H1 (cell line): ENCODE results near the gene RELN. TPM values are rescaled to one million over a fixed set of nuclear protein-coding genes. Genes with fewer than 3 reads are reported as not detected.

Experiments
- CTCF ChIA-PET: fragments of 300-600 bp; sonication (Branson Sonifier 250); formaldehyde crosslinking; loops from one replicate; lab custom pipeline; 2021; ENCODE audit not compliant: partially characterized antibody; lab: Charles Lee
- POLR2A ChIA-PET: fragments of 300-600 bp; sonication (Branson Sonifier 250); formaldehyde crosslinking; loops from one replicate; lab custom pipeline; 2021; ENCODE audit warnings: inconsistent platforms; ENCODE audit not compliant: partially characterized antibody; lab: Charles Lee
- DNase-seq, 2 experiments: peaks; one replicate each; pipeline versions ENCODE4 v3.0.0 to v3.0.0-alpha.2; 2010 to 2022; ENCODE audit warnings: low spot score in 2 of 2, low read depth in 1 of 2, mixed read lengths in 1 of 2
- FAIRE-seq: peaks from 2 replicates; lab custom pipeline; 2011; peaks lifted over from hg19 to GRCh38; lab: Jason Lieb, UNC
- H2AFZ ChIP-seq: 2 replicates; pipeline ENCODE4 v1.8.1; 2012; ENCODE audit warnings: low read length, inconsistent platforms
- H2AK5ac ChIP-seq: 2 replicates; pipeline ENCODE4 v1.6.1; 2013; ENCODE audit warnings: low read depth, low read length
- H2BK120ac ChIP-seq: replicated peaks from 2 replicates; pipeline ENCODE3; 2013; ENCODE audit warnings: low read depth, low read length, inconsistent platforms
- H2BK12ac ChIP-seq: 2 replicates; pipeline ENCODE4 v1.6.1; 2013; ENCODE audit warnings: low read depth, low read length
- H2BK15ac ChIP-seq: 2 replicates; pipeline ENCODE4 v1.6.1; 2013; ENCODE audit warnings: low read length
- H2BK20ac ChIP-seq: 2 replicates; pipeline ENCODE4 v1.6.1; 2013; ENCODE audit warnings: low read length
- H2BK5ac ChIP-seq: 2 replicates; pipeline ENCODE4 v1.6.1; 2013; ENCODE audit warnings: low read depth, low read length
- H3K14ac ChIP-seq: 2 replicates; pipeline ENCODE4 v1.6.1; 2013; ENCODE audit warnings: inconsistent platforms; ENCODE audit not compliant: insufficient read length
- H3K18ac ChIP-seq: 2 replicates; pipeline ENCODE4 v1.6.1; 2013; ENCODE audit warnings: low read length; ENCODE audit errors: extremely low read depth
- H3K23ac ChIP-seq: 2 replicates; pipeline ENCODE4 v1.6.1; 2013; ENCODE audit warnings: inconsistent platforms; ENCODE audit not compliant: insufficient read length
- H3K23me2 ChIP-seq: 2 replicates; pipeline ENCODE4 v1.6.1; 2013; ENCODE audit warnings: low read depth, low read length
- H3K27ac ChIP-seq: 2 replicates; pipeline ENCODE4 v1.6.1; 2011; ENCODE audit warnings: low read depth, low read length, inconsistent platforms
- H3K27me3 ChIP-seq, 4 experiments: replicated peaks in 1 of 4; 1 replicate in 1 of 4; 2 replicates in 3 of 4; pipeline versions ENCODE4 v1.6.1 to v1.8.1; 2011 to 2013; ENCODE audit warnings: low read length in 3 of 4, mild to moderate bottlenecking in 3 of 4, inconsistent platforms in 2 of 4, mixed read lengths in 2 of 4, moderate library complexity in 1 of 4; ENCODE audit not compliant: control insufficient read depth in 3 of 4, insufficient read depth in 3 of 4; ENCODE audit errors: extremely low read depth in 1 of 4
- H3K36me3 ChIP-seq, 4 experiments: 2 replicates each; pipeline versions ENCODE4 v1.6.1 to v1.8.1; 2011 to 2013; ENCODE audit warnings: mild to moderate bottlenecking in 4 of 4, low read length in 3 of 4, moderate library complexity in 2 of 4, control low read depth in 1 of 4, inconsistent platforms in 1 of 4; ENCODE audit not compliant: insufficient read depth in 4 of 4, control insufficient read depth in 2 of 4
- H3K4ac ChIP-seq: replicated peaks from 2 replicates; pipeline ENCODE3; 2013; ENCODE audit warnings: low read length, low read depth, mixed read lengths, inconsistent platforms; ENCODE audit not compliant: insufficient read length
- H3K4me1 ChIP-seq, 4 experiments: replicated peaks in 1 of 4; 1 replicate in 1 of 4; 2 replicates in 3 of 4; pipeline versions ENCODE4 v1.6.1 to v1.8.1; 2011 to 2013; ENCODE audit warnings: low read length in 3 of 4, inconsistent platforms in 2 of 4, mixed read lengths in 1 of 4; ENCODE audit not compliant: insufficient read depth in 4 of 4, control insufficient read depth in 3 of 4
- H3K4me2 ChIP-seq, 2 experiments: 2 replicates each; pipeline versions ENCODE4 v1.6.1 to v1.8.1; 2011 to 2013; ENCODE audit warnings: low read depth in 2 of 2, low read length in 2 of 2, control low read depth in 1 of 2, inconsistent platforms in 1 of 2, mild to moderate bottlenecking in 1 of 2; ENCODE audit not compliant: insufficient read depth in 1 of 2
- H3K4me3 ChIP-seq, 4 experiments: fragments of 200-600, 300-600 bp in 1 of 4; sonication (generic), shearing (Covaris generic), sonication (Bioruptor Twin) in 1 of 4; 2 replicates each; pipeline versions ENCODE4 v1.5.1 to v1.8.1; 2011 to 2016; ENCODE audit warnings: low read length in 4 of 4, low read depth in 3 of 4, control low read depth in 2 of 4, inconsistent platforms in 2 of 4, mild to moderate bottlenecking in 2 of 4, mixed read lengths in 1 of 4, moderate library complexity in 1 of 4; ENCODE audit not compliant: insufficient read depth in 2 of 4; ENCODE audit errors: extremely low read depth in 1 of 4
- H3K56ac ChIP-seq: replicated peaks from 2 replicates; pipeline ENCODE3; 2013; ENCODE audit warnings: low read depth, mild to moderate bottlenecking, mixed read lengths, low read length, inconsistent platforms; ENCODE audit not compliant: insufficient read length
- H3K79me1 ChIP-seq: 2 replicates; pipeline ENCODE4 v1.6.1; 2013; ENCODE audit warnings: low read depth, low read length, control low read depth
- H3K79me2 ChIP-seq, 2 experiments: 2 replicates each; pipeline versions ENCODE4 v1.6.1 to v1.8.1; 2012 to 2013; ENCODE audit warnings: low read length in 2 of 2, mild to moderate bottlenecking in 2 of 2, inconsistent platforms in 1 of 2; ENCODE audit not compliant: insufficient read depth in 2 of 2, control insufficient read depth in 1 of 2
- H3K9ac ChIP-seq, 4 experiments: replicated peaks in 1 of 4; 1 replicate in 1 of 4; 2 replicates in 3 of 4; pipeline versions ENCODE4 v1.6.1 to v1.8.1; 2011 to 2013; ENCODE audit warnings: low read depth in 3 of 4, low read length in 3 of 4, control low read depth in 2 of 4, mild to moderate bottlenecking in 2 of 4, moderate library complexity in 2 of 4, inconsistent platforms in 1 of 4; ENCODE audit errors: extremely low read depth in 1 of 4
- H3K9me3 ChIP-seq, 2 experiments: 2 replicates each; pipeline versions ENCODE4 v1.6.1 to v1.8.1; 2012 to 2013; ENCODE audit warnings: mild to moderate bottlenecking in 2 of 2, moderate library complexity in 2 of 2, control low read depth in 1 of 2, inconsistent platforms in 1 of 2, low read depth in 1 of 2, low read length in 1 of 2, mixed read lengths in 1 of 2; ENCODE audit not compliant: insufficient read depth in 2 of 2
- H4K20me1 ChIP-seq, 2 experiments: replicated peaks in 1 of 2; 2 replicates each; pipeline versions ENCODE3 to v1.8.1; 2011 to 2013; ENCODE audit warnings: inconsistent platforms in 2 of 2, low read length in 2 of 2, mild to moderate bottlenecking in 1 of 2; ENCODE audit not compliant: insufficient read depth in 2 of 2, control insufficient read depth in 1 of 2
- H4K5ac ChIP-seq: 2 replicates; pipeline ENCODE4 v1.6.1; 2013; ENCODE audit warnings: low read length, low read depth, mixed read lengths, inconsistent platforms; ENCODE audit not compliant: insufficient read length
- H4K8ac ChIP-seq: 2 replicates; pipeline ENCODE4 v1.8.0; 2013; ENCODE audit warnings: mild to moderate bottlenecking, moderate library complexity, low read length, inconsistent platforms; ENCODE audit not compliant: insufficient read depth; ENCODE audit errors: extremely low read depth
- H4K91ac ChIP-seq: replicated peaks from 2 replicates; pipeline ENCODE3; 2013; ENCODE audit warnings: low read length, mixed read lengths, inconsistent platforms; ENCODE audit not compliant: insufficient read length
- BRCA1 ChIP-seq: IDR thresholded peaks from 2 replicates; pipeline ENCODE4 v1.6.1; 2012; ENCODE audit warnings: low read depth, low read length, improper control_type of control experiment
- EGR1 ChIP-seq: IDR thresholded peaks from 2 replicates; pipeline ENCODE4 v1.6.1; 2011; ENCODE audit warnings: low read depth, low read length, borderline replicate concordance
- EP300 ChIP-seq, 2 experiments: IDR thresholded peaks; 1 replicate in 1 of 2; 2 replicates in 1 of 2; pipeline ENCODE4 v1.6.1; 2011 to 2012; ENCODE audit warnings: low read depth in 2 of 2, low read length in 2 of 2, mild to moderate bottlenecking in 2 of 2, borderline replicate concordance in 1 of 2, inconsistent platforms in 1 of 2, moderate library complexity in 1 of 2
- FOSL1 ChIP-seq: IDR thresholded peaks from 2 replicates; pipeline ENCODE4 v1.6.1; 2011; ENCODE audit warnings: mild to moderate bottlenecking, low read depth, low read length, moderate library complexity; ENCODE audit not compliant: insufficient read depth
- GTF2F1 ChIP-seq: IDR thresholded peaks from 2 replicates; pipeline ENCODE4 v1.6.1; 2012; ENCODE audit warnings: low read depth, low read length, improper control_type of control experiment, borderline replicate concordance
- POU5F1 ChIP-seq: IDR thresholded peaks from 2 replicates; pipeline ENCODE4 v1.6.1; 2011; ENCODE audit warnings: low read depth, mild to moderate bottlenecking, low read length, moderate library complexity
- TAF7 ChIP-seq: optimal IDR thresholded peaks from 2 replicates; pipeline ENCODE3; 2011; ENCODE audit warnings: low read depth, mild to moderate bottlenecking, inconsistent platforms, low read length, moderate library complexity, borderline replicate concordance
- YY1 ChIP-seq: IDR thresholded peaks from 2 replicates; pipeline ENCODE4 v1.6.1; 2011; ENCODE audit warnings: low read depth, mild to moderate bottlenecking, low read length
- WGBS, 2 experiments: shearing (Covaris generic) in 1 of 2; methylation state at CpG; one replicate each; pipeline versions ENCODE4 v1.1.6 to v1.1.7; 2013 to 2015; ENCODE audit warnings: low lambda C conversion rate in 2 of 2, mixed read lengths in 2 of 2, inconsistent platforms in 1 of 2, low coverage in 1 of 2, missing lambda C conversion rate in 1 of 2; ENCODE audit not compliant: insufficient replicate concordance in 2 of 2, insufficient coverage in 1 of 2, insufficient read length in 1 of 2; ENCODE audit errors: extremely low coverage in 1 of 2, missing lambda C conversion rate in 1 of 2; 5-methylcytosine and 5-hydroxymethylcytosine counted together
- polyA plus RNA-seq, 7 experiments: library from polyadenylated mRNA; depleted of rRNA in 3 of 7; stranded (reverse) in 5 of 7; unstranded in 2 of 7; fragments of >200 nt in 5 of 7; fragments of 200-250 nt in 2 of 7; gene quantifications; 1 replicate in 5 of 7; 2 replicates in 1 of 7; 4 replicates in 1 of 7; pipeline versions ENCODE4 v1.2.1 to v1.2.3, GENCODE V29; 2011 to 2013; ENCODE audit warnings: missing spikeins in 2 of 7, mixed read lengths in 2 of 7
- total RNA-seq: library from RNA; stranded (reverse); fragmentation: NEBNext Ultra II Directional; extraction: Animal tissue kit (Norgen Biotek cat#: 25700); gene quantifications from 2 replicates; pipeline ENCODE4 v1.2.1, GENCODE V29; 2021

RELN gene
- total and polyA plus RNA-seq, 2 of the 8 experiments (the other 6 are each of a cell fraction or from before 2014, with no cell fraction given), result 0.03 to 0.07 TPM

DNA sequence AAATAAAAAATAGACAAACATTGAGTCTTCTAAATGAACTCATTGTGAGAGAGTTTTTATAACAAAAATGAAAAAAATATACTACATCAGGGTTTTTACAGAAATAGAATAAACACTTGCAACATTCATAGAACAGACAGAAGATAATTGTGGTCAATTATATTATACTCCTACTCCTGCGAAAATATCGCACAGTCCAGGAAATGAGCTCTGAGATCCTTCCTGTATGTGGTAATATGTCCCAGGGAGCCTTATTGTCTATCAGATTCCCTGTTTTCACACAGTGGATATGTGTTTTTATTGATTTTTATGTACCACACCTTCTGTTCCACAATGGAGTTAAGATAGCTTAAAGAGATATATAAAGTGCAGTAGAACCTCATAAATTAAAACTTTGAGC is 27.5 kb upstream of the RELN start:
- WGBS, 2 experiments, result 84% methylated on average over 2 of the region's 2 CpGs; no CpG with 5 or more reads in 1 of the 2 experiments
- H3K27me3 ChIP-seq, result no peaks in the 10 kb centered on the region
- H3K4ac ChIP-seq, result no peak overlapping the region
- H3K23me2 ChIP-seq, result no peaks in the 10 kb centered on the region
- H3K27ac ChIP-seq, result no peak overlapping the region
- CTCF ChIA-PET, result no interaction called here
- no peak overlapping the region for H2AFZ ChIP-seq
- TF ChIP-seq EGR1, result no peak
- no peak for TF ChIP-seq EP300 (IDR thresholded peaks at IDR 0.05; ENCODE audit: borderline replicate concordance in 1 of 2, low read depth in 2 of 2, low read length in 2 of 2)
- TF ChIP-seq TAF7, result no peak
- no peak for TF ChIP-seq FOSL1
- no peak for TF ChIP-seq YY1
- TF ChIP-seq BRCA1, result no peak
- TF ChIP-seq GTF2F1, result no peak
- TF ChIP-seq POU5F1, result no peak
- DNase-seq, result no peak
- no peak overlapping the region for H3K9ac ChIP-seq
- FAIRE-seq, result no peak
- no peak overlapping the region for H3K4me2 ChIP-seq
- no peaks in the 10 kb centered on the region for H3K9me3 ChIP-seq
- no peaks in the 10 kb centered on the region for H4K20me1 ChIP-seq
- no peaks in the 10 kb centered on the region for H3K79me1 ChIP-seq
- no peak overlapping the region for H3K18ac ChIP-seq
- H3K79me2 ChIP-seq, result no peaks in the 10 kb centered on the region
- H2BK12ac ChIP-seq, result no peak overlapping the region
- no peak overlapping the region for H3K14ac ChIP-seq
- H2AK5ac ChIP-seq, result no peak overlapping the region
- no peak overlapping the region for H3K4me3 ChIP-seq
- POLR2A ChIA-PET, result no interaction called here
- H3K4me1 ChIP-seq, result no peaks in the 10 kb centered on the region
- no peak overlapping the region for H4K5ac ChIP-seq
- H4K91ac ChIP-seq, result no peak overlapping the region
- H2BK120ac ChIP-seq, result no peak overlapping the region
- H2BK15ac ChIP-seq, result no peak overlapping the region
- H4K8ac ChIP-seq, result no peak overlapping the region
- H3K56ac ChIP-seq, result no peak overlapping the region
- H3K23ac ChIP-seq, result no peak overlapping the region
- no peak overlapping the region for H2BK5ac ChIP-seq
- no peak overlapping the region for H2BK20ac ChIP-seq
- H3K36me3 ChIP-seq, result no peaks in the 10 kb centered on the region
